Activated naive CD8-positive, alpha-beta T cell treated with anti-CD3 and anti-CD28 coated beads, Interleukin-2, amount 10 ng/mL, durations not matched to agents 7 days and 5 days (primary cell): Measurements from ENCODE around the gene MAP7D1. TPM values are rescaled to one million over a fixed set of nuclear protein-coding genes. Genes with fewer than 3 reads are reported as not detected.

ENCODE experiments used
- total RNA-seq, 2 experiments: library from RNA; stranded (reverse); gene quantifications; one replicate each; pipeline ENCODE4 v1.2.3, GENCODE V29; 2021

Gene MAP7D1
- total RNA-seq, 2 experiments from 2014 or later: 234 to 237 TPM

Other genes with a start within 250 kb of the MAP7D1 start
- gene AGO3, start 225.1 kb upstream of the MAP7D1 start, total RNA-seq: 10 to 100 TPM; 26.5 to 34.0 TPM
- gene TEKT2, start 72.1 kb upstream of the MAP7D1 start, total RNA-seq: not detected
- 10 to 100 TPM; 30.7 to 32.7 TPM for gene ADPRS, start 67.3 kb upstream of the MAP7D1 start, total RNA-seq
- under 1 TPM; 0.17 to 0.19 TPM for gene COL8A2, start 30.9 kb upstream of the MAP7D1 start, total RNA-seq
- gene TRAPPC3, start 6.7 kb upstream of the MAP7D1 start, total RNA-seq: 10 to 100 TPM; 51.7 to 52.5 TPM
- 100 to 1,000 TPM; 125 to 130 TPM for gene THRAP3, start 68.3 kb downstream of the MAP7D1 start, total RNA-seq
- gene SH3D21, start 150.2 kb downstream of the MAP7D1 start, total RNA-seq: 10 to 100 TPM; 24.9 to 26.5 TPM
- gene EVA1B, start 167.5 kb downstream of the MAP7D1 start, total RNA-seq: 10 to 100 TPM; 11.6 to 14.1 TPM
- 10 to 100 TPM; 59.5 to 64.7 TPM for gene STK40, start 229.8 kb downstream of the MAP7D1 start, total RNA-seq
- 10 to 100 TPM; 44.1 to 45.1 TPM for gene LSM10, start 241.7 kb downstream of the MAP7D1 start, total RNA-seq